Measurements from ENCODE around the gene MLXIP.

The MLXIP gene

DNA sequence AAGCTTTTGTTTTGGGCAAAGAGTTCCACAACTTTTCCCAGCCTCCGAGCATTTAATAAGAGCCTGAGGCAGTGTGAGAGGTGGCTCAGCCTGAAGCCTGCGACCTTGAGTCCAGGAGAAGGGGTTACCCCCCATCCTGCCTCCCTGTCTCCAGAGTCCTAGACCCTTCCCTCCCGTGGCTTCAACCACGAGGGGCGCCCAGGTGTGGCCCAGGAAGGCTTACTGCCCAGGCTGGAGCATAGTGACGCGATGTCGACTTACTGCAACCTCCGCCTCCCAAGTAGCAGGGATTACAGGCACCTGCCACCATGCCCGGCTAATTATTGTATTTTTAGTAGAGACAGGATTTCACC, 105.0 kb downstream of the MLXIP start:
- DNase-seq = no peak

DNA sequence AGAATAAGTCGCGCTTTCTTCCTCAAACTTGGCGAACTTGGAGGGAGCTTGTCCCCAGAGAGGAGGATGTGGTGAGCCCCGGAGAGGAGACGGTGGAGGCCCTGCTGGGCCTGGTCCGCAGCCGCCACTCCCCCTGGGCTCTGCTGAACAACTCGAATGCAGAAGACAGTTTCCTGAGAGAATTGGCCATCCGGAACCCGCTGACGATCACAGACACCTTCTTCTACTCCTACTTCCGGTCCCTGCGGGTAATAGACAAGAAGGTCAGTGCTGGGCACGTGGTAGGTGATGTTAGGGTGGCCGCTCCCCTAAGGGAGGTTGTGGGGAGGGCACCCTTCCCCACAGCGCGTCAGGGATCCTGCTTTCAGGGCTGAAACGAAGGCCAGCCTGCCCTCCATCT, 106.0 kb downstream of the MLXIP start:
- no peak for DNase-seq

DNA sequence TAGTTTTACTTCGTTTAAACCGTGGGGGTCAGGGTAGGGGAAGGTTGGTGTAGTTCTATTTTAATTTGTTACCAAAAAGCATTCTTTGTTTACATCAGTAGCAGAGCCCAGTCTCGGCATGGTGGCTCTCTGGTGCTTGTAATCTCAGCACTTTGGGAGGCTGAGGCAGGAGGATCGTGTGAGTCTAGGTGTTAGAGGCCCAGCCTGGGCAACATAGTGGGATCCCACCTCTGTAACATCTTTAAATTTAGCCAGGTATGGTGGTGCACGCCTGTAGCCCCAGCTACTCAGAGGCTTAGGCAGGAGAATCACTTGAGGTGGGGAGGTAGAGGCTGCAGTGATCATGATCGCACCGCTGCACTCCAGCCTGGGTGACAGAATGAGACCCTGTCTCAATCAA, 106.5 kb downstream of the MLXIP start:
- DNase-seq = no peak

DNA sequence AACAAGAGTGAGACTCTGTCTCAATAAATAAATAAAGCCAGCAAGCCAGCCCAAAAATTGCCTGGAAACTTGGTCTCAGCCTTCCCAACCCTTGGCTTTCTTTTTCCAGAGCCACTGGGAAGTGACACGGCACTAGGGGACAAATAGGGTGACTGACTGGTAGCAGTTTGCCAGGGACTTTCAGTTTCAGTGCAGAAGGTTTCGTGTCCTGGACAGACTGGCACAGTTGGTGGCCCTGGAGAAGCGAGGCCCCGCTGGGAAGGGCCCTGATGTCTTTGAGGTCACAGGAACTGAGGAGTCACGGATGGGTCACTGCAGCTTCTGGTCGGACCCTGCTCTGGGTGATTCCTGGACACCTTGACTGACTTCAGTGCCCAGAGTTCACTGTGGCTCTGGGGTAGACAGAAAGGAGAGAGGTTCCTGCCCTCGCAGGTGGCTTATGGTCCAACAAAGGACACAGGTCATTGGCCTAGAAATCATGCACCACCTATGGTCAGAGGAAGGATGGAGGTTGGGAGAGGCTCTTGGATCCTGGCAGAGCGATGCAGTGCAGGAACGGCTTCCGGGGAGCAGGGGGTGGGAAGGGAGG, 107.0 kb downstream of the MLXIP start:
- no peak for DNase-seq

DNA sequence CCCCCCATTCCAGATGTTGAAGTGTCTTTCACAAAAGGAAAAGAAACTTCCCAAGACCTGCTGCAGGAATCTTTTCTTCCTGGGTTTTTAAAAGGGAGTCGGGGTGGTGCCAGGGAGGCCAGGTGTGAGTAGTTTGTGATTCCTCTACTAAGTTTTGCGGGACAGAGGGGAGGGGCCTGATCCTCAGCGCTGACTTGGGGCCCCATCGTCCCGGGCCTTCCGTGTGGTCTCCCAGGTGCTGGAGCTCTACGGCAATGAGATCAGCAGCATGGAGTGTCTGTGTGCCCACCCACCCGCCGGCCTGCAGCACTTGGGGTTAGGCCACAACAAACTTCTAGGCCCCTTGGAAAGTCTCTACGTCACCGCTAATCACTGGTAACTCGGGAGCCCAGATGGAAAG, 108.9 kb downstream of the MLXIP start:
- no peak for DNase-seq

DNA sequence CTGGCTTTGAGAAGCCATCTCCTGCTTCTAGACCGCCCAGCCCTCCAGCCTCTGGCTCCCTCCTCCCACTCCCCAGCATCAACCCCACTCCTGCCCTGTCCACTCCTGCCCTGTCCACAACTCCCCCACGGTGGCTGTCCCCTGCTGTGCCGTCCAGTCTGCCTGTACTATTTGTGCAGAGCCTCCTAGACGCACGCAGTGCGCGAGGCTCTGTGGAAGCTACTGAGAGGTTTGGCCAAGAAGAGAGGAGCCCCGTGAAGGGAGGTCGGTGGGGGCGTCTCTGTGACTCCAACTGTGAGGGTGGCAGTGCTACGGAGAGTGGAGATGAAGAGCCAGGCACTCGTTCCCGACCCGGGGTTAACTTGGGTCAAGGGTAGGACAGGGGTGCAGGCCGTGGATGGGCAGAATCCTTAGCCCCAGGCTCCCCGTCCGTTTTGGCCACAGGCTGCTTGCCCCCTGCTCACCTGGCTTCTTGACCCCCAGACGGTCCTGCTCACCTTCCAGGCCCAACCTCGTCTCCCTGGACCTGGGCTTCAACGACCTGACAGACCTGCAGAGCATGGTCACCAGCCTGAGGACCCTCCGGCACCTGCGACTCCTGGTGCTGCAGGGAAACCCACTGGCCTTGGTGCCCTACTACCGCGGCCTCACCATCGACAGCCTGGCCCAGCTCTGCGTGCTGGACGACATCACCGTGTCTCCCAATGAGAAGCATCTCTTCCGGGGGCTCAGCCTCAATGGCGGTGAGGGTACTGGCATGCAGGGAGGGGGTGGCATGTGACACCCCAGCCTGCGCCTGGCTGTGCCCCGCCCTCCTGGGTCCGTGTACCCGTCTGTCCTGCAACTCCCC, 111.3 kb downstream of the MLXIP start:
- no peak for DNase-seq

DNA sequence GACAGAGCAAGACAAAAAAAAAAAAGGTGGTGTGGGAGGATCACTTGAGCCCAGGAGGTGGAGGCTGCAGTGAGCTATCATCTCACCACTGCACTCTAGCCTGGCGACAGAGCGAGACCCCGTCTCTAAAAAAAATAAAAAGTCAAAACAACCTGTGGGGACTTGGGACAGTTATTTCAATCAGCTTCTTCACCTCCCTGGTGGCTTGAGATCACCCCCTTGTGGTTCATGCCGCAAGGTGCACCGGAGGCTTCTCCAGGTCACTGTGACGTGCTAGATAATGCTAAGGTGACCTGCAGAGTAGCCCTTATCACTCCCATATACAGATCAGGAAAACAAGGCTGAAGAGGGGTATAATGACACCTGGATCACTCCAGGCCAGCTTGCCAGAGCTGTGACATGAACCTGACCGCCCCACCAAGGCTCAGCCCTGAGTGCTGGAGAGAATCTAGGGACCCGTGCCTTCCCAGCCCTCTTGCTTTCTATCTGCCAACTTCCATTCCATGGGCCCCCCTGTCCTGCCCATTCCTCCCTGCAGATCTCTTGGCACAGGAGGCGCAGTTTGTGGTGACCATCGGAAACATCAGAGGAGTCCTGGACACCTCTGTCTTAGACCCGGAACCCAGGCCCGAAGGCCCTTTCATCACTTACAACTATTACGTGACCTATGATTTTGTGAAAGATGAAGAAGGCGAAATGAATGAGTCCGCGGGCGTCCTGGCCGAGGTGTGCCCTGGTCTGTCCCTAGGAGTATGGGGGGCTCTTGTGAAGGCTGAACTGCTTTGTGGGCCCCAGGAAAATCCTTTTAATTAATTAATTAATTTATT, 112.5 kb downstream of the MLXIP start:
- peak in 10 of 51 donors; percentile 2 to 43 (median 7) for DNase-seq

DNA sequence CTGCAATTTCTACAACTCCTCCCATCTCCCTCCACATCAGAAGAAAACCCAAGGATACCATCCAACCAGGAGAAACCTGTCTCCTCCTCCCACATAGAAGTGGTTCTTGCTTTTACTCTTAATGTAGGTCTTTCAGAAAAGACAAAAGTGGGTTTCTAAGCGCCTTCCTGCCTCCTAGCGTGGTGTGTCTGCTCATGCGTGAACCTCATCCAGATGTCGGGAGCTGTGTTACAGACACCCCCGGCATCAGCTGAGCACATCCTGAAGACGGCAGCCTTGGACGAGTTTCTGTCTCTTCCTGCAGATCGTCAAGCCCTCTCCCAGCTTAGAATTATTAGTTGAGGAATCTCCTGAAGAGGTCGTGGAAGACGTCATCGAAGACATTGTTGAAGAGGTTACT, 113.9 kb downstream of the MLXIP start:
- no peak for DNase-seq

DNA sequence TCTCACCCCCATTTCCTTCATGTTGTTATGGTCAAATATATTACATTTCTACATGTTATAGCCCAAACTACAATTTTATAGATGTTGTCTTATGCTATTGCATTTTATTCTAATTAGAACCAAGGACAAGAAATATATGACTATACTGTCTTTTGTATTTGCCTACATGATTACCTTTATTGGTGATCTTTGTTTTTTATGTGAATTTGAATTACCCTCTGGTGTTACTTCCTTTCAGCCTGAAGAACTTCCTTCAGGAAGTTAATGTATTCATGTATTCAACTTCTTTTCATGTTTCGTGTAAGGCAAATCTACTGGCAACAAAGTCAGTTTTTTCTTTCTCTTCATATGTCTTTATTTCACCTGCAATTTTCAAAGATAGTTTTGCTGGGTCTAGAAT, 116.2 kb downstream of the MLXIP start:
- DNase-seq = no peak

DNA sequence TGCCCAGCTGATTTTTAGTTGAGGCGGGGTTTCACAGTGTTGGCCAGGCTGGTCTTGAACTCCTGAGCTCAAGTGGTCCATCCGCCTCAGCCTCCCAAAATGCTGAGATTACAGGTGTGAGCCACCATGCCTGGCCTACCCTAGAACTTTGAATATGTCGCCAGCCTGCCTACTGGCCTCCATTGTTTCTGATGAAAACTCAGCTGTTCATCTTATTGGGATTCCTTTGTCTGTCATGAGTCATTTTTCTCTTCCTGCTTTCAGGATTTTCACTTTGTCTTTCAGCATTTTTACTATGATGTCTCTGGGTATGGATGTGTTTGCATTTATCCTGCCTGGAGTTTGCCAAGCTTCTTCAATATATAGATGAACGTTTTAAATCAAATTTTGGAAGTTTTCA, 116.8 kb downstream of the MLXIP start:
- no peak for DNase-seq

Data from hypothalamus (tissue), 51 donors.